ENCODE measurements around the gene C3. TPM values are rescaled to one million over a fixed set of nuclear protein-coding genes. Genes with fewer than 3 reads are reported as not detected.
"Not testable (repeated sequence)": the region's sequence is repeated elsewhere in the genome, so short reads cannot be mapped to it uniquely, and the experiment has no call there.

Gene C3
- total RNA-seq, 4 donors from 2014 or later = 50.1 to 351 (median 194) TPM

DNA sequence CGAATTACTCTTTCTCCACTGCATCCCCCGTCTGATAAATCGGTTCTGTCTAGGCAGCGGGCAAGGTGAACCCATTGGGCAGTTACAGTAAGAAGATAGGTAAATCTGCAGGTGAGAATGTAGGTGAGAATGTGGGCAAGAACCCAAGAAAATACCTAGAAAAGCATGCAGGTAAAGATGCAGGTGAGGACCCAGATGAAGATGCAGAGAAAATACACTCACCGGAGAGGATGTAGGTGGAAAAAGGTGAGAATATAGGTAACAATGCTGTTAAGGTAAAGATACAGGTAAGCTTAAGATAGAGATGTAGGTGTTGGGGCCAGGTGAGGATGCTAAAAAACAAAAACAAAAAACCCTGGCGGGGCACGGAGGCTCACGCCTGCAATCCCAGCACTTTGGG is 44.2 kb downstream of the C3 start:
- Histone ChIP-seq H3K36me3 (no peaks in the 10 kb centered on the region), H3K27ac (no peak overlapping the region), H3K4me3 (no peak overlapping the region), H3K9me3 (no peaks in the 10 kb centered on the region), H3K27me3 (no peaks in the 10 kb centered on the region), H3K4me1 (peaks cover 0 to 3% (median 0%) of the 10 kb centered on the region in 4 donors)
- DNase-seq = no peak
- in situ Hi-C loops (cut with MboI; ENCODE audit: low pct_ligation_motif_present in 1 of 4, low pct_unique_long_range_greater_than_20kb in 1 of 4, low sequenced_read_pairs in 3 of 4) (no loop called here), intact Hi-C loops (cut with DNase I; ENCODE audit: low total_unique reads) (no loop called here)
- TF ChIP-seq POLR2A (IDR thresholded peaks at IDR 0.05) (no peak), POLR2AphosphoS5 (IDR thresholded peaks at IDR 0.05) (no peak), EP300 (IDR thresholded peaks at IDR 0.05; ENCODE audit: low read depth) (no peak)
- TF ChIP-seq, protein P1, sequence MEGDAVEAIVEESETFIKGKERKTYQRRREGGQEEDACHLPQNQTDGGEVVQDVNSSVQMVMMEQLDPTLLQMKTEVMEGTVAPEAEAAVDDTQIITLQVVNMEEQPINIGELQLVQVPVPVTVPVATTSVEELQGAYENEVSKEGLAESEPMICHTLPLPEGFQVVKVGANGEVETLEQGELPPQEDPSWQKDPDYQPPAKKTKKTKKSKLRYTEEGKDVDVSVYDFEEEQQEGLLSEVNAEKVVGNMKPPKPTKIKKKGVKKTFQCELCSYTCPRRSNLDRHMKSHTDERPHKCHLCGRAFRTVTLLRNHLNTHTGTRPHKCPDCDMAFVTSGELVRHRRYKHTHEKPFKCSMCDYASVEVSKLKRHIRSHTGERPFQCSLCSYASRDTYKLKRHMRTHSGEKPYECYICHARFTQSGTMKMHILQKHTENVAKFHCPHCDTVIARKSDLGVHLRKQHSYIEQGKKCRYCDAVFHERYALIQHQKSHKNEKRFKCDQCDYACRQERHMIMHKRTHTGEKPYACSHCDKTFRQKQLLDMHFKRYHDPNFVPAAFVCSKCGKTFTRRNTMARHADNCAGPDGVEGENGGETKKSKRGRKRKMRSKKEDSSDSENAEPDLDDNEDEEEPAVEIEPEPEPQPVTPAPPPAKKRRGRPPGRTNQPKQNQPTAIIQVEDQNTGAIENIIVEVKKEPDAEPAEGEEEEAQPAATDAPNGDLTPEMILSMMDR (IDR thresholded peaks at IDR 0.05) = no peak
- WGBS, 2 donors (ENCODE audit: low coverage in 1 of 2) = 86 to 91% methylated on average over 6 to 8 of the region's 8 CpGs

DNA sequence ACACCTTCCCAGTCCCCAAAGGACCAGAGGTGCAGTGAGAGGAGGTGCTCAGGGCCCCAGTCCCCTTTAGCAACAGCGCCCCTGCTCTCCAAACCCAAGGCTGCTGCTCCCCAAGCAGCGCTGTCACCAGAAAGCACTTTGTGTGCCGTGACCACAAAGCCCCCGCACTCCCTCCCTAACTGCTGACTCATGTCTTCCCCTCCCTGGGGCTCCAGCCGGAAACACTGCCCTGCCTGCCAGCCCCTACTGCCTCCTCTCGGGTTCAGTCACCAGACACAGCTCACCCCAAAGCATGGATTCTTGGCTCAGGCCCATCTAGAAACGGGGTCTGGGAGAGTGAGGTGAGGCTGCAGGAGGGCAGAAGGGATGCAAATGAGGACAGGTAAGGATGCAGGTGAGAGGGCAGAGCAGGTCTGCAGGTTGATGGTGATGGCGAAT is 45.6 kb downstream of the C3 start:
- WGBS, 2 donors (ENCODE audit: low coverage in 1 of 2) = 39% methylated on average over 8 of the region's 8 CpGs; no CpG with 5 or more reads in 1 of the 2 donors
- in situ Hi-C loops (cut with MboI; ENCODE audit: low pct_ligation_motif_present in 1 of 4, low pct_unique_long_range_greater_than_20kb in 1 of 4, low sequenced_read_pairs in 3 of 4) (no loop called here), intact Hi-C loops (cut with DNase I; ENCODE audit: low total_unique reads) (no loop called here)
- H3K27me3 ChIP-seq = no peaks in the 10 kb centered on the region
- DNase-seq = peak; percentile 67
- no peaks in the 10 kb centered on the region for H3K36me3 ChIP-seq
- no peak for TF ChIP-seq POLR2AphosphoS5 (IDR thresholded peaks at IDR 0.05)
- no peak for TF ChIP-seq POLR2A (IDR thresholded peaks at IDR 0.05)
- no peak for TF ChIP-seq EP300 (IDR thresholded peaks at IDR 0.05; ENCODE audit: low read depth)
- TF ChIP-seq, protein P1 (IDR thresholded peaks at IDR 0.05) = no peak
- peaks cover 0 to 3% (median 0%) of the 10 kb centered on the region in 4 donors for H3K4me1 ChIP-seq
- H3K27ac ChIP-seq = no peak overlapping the region
- no peaks in the 10 kb centered on the region for H3K9me3 ChIP-seq
- no peak overlapping the region for H3K4me3 ChIP-seq

DNA sequence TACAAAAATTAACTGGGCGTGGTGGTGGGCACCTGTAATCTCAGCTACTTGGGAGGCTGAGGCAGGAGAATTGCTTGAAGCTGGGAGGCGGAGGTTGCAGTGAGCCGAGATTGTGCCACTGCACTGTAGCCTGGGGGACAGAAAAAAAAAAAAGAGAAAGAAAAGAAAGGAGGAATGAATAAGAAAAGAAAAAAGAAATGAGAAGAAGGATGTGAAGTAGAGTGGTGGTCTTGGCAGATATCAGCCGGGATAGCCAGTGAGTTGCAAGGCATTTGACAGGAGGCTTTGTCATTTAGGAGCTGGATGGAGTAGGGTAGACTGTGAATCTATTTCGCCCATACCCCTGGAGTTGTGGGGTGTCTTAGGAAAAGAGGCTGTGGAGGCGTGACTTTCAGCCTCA is 46.0 kb downstream of the C3 start:
- H3K36me3 ChIP-seq; H3K4me1 ChIP-seq; H3K27ac ChIP-seq; intact Hi-C loops (cut with DNase I; ENCODE audit: low total_unique reads); DNase-seq; H3K4me3 ChIP-seq; H3K27me3 ChIP-seq; in situ Hi-C loops (cut with MboI; ENCODE audit: low pct_ligation_motif_present in 1 of 4, low pct_unique_long_range_greater_than_20kb in 1 of 4, low sequenced_read_pairs in 3 of 4); H3K9me3 ChIP-seq: not testable (repeated sequence)
- WGBS, 2 donors (ENCODE audit: low coverage in 1 of 2) = 84 to 89% methylated on average over 5 to 6 of the region's 6 CpGs

DNA sequence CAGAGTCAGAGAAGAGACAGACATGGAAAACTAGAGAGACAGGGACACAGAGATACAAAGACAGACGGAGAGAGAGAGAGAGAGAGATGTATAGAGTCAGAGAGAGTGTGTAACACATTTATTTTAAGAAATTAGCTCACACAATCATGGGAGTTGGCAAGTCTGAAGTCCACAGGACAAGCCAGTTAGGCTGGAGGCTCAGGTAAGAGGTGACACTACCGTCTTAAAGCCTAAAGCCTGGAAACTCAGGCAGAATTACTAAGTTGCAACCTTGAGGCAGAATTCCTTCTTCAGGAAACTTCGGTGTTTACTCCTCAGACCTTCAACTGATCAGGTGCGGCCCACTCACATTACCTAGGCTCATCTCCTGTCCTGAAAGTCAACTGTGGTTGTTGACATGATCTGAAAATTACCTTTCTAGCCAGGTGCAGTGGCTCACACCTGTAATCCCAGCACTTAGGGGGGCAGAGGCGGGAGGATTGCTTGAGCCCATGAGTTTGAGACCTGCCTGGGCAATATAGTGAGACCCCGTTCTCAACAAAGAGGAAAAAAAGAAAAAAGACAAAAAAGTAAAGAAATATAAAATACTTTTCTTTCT is 47.7 kb downstream of the C3 start:
- Histone ChIP-seq H3K36me3 (no peaks in the 10 kb centered on the region), H3K4me3 (no peak overlapping the region), H3K27me3 (no peaks in the 10 kb centered on the region), H3K9me3 (no peaks in the 10 kb centered on the region), H3K27ac (no peak overlapping the region), H3K4me1 (peaks cover 0 to 3% (median 0%) of the 10 kb centered on the region in 4 donors)
- intact Hi-C loops (cut with DNase I; ENCODE audit: low total_unique reads) = no loop called here
- no peak for TF ChIP-seq EP300 (IDR thresholded peaks at IDR 0.05; ENCODE audit: low read depth)
- TF ChIP-seq POLR2AphosphoS5 (IDR thresholded peaks at IDR 0.05) = no peak
- TF ChIP-seq, protein P1 (IDR thresholded peaks at IDR 0.05) = no peak
- no peak for TF ChIP-seq POLR2A (IDR thresholded peaks at IDR 0.05)
- in situ Hi-C loops (cut with MboI; ENCODE audit: low pct_ligation_motif_present in 1 of 4, low pct_unique_long_range_greater_than_20kb in 1 of 4, low sequenced_read_pairs in 3 of 4) = no loop called here
- 76 to 80% methylated on average over 4 to 6 of the region's 6 CpGs for WGBS, 2 donors (ENCODE audit: low coverage in 1 of 2)
- DNase-seq = no peak

DNA sequence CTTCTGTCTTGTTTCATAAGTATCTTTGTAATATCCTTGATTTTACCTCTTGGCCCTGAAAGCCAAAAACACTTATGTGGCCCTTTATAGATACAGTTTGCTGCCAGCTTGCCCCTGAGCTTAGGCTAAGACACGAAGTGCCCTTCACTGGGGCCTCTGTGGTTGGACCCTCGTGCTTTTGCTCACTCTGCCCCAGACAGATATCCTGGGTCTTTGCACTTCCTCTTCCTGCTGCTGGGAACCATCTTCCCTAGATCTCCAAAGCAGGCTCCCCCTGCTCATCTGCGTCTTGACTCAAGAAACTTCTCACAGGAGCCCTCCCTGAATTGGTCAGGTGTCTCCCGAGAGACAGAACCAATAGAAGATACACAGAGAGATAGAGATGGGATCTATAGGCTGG is 48.5 kb downstream of the C3 start:
- TF ChIP-seq EP300 (IDR thresholded peaks at IDR 0.05; ENCODE audit: low read depth) (no peak), POLR2A (IDR thresholded peaks at IDR 0.05) (no peak), POLR2AphosphoS5 (IDR thresholded peaks at IDR 0.05) (no peak)
- TF ChIP-seq, protein P1 (IDR thresholded peaks at IDR 0.05) = no peak
- H3K4me1 ChIP-seq = peaks cover 0 to 3% (median 0%) of the 10 kb centered on the region in 4 donors
- no peak overlapping the region for H3K27ac ChIP-seq
- H3K9me3 ChIP-seq = no peaks in the 10 kb centered on the region
- H3K36me3 ChIP-seq = no peaks in the 10 kb centered on the region
- no peak overlapping the region for H3K4me3 ChIP-seq
- DNase-seq = no peak
- no peaks in the 10 kb centered on the region for H3K27me3 ChIP-seq
- 70% methylated on average over 4 of the region's 4 CpGs; no CpG with 5 or more reads in 1 of the 2 donors for WGBS, 2 donors (ENCODE audit: low coverage in 1 of 2)
- intact Hi-C loops (cut with DNase I; ENCODE audit: low total_unique reads) (no loop called here), in situ Hi-C loops (cut with MboI; ENCODE audit: low pct_ligation_motif_present in 1 of 4, low pct_unique_long_range_greater_than_20kb in 1 of 4, low sequenced_read_pairs in 3 of 4) (no loop called here)

Measured in transverse colon (tissue), 4 donors.